Peyer's patch (tissue), 4 donors: Measurements from ENCODE around the gene PDE8B.

ENCODE experiments used
- POLR2A ChIP-seq, 2 donors: fragments of 450-650 bp; IDR thresholded peaks; one replicate each; pipeline ENCODE4 v1.5.1; 2017; ENCODE audit warnings: antibody characterized with exemption in 2 of 2, mild to moderate bottlenecking in 2 of 2, moderate library complexity in 2 of 2
- TF ChIP-seq, protein P1 (sequence below), 6 experiments: fragments of 450-650 bp in 4 of 6; fragments of 200-600 bp in 2 of 6; sonication (generic) in 1 of 6; IDR thresholded peaks; one replicate each; pipeline ENCODE4 v1.5.1; 2017 to 2019; ENCODE audit warnings: antibody characterized with exemption in 6 of 6, mild to moderate bottlenecking in 3 of 6, moderate library complexity in 1 of 6

DNA sequence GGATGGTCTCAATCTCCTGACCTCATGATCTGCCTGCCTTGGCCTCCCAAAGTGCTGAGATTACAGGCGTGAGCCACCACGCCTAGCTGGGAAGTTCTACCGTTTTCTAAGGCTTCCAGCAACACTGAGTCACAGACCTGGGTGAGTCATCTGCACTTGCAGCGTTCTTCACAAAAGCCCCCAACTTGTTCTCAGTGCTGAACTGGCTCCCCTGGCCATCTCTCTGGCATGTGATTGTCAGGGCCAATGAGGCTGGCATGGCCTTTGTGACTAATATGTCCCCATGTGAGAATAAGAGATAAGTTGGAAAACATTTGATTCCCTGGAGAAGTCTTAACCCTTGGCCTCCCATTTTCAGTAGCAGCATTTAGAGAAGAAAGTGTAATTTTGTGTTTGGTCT lies 157.3 kb downstream of the PDE8B start:
- TF ChIP-seq, protein P1, sequence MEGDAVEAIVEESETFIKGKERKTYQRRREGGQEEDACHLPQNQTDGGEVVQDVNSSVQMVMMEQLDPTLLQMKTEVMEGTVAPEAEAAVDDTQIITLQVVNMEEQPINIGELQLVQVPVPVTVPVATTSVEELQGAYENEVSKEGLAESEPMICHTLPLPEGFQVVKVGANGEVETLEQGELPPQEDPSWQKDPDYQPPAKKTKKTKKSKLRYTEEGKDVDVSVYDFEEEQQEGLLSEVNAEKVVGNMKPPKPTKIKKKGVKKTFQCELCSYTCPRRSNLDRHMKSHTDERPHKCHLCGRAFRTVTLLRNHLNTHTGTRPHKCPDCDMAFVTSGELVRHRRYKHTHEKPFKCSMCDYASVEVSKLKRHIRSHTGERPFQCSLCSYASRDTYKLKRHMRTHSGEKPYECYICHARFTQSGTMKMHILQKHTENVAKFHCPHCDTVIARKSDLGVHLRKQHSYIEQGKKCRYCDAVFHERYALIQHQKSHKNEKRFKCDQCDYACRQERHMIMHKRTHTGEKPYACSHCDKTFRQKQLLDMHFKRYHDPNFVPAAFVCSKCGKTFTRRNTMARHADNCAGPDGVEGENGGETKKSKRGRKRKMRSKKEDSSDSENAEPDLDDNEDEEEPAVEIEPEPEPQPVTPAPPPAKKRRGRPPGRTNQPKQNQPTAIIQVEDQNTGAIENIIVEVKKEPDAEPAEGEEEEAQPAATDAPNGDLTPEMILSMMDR (IDR thresholded peaks at IDR 0.05): no peak
- TF ChIP-seq POLR2A (IDR thresholded peaks at IDR 0.05): no peak
